Thymus (tissue), 11 donors: ENCODE measurements around the gene PRELID3B. TPM values are rescaled to one million over a fixed set of nuclear protein-coding genes. Genes with fewer than 3 reads are reported as not detected.
"Not testable (repeated sequence)": the region's sequence is repeated elsewhere in the genome, so short reads cannot be mapped to it uniquely, and the experiment has no call there.

ENCODE experiments used
- DNase-seq, 9 donors: peaks; one replicate each; pipeline ENCODE4 v3.0.0-alpha.2; 2013; ENCODE audit warnings: low spot score in 9 of 9, low read depth in 6 of 9, missing footprints in 1 of 9
- H3K27ac ChIP-seq, 2 donors: one replicate each; pipeline ENCODE4 v1.5.1; 2013; ENCODE audit warnings: control low read depth in 1 of 2, low read depth in 1 of 2, low read length in 1 of 2, mild to moderate bottlenecking in 1 of 2, moderate library complexity in 1 of 2
- H3K27me3 ChIP-seq, 2 donors: one replicate each; pipeline ENCODE4 v1.5.1; 2013; ENCODE audit warnings: low read length in 1 of 2; ENCODE audit not compliant: control insufficient read depth in 2 of 2, insufficient read depth in 1 of 2
- H3K36me3 ChIP-seq, 2 donors: one replicate each; pipeline ENCODE4 v1.5.1; 2013; ENCODE audit warnings: low read length in 1 of 2, mild to moderate bottlenecking in 1 of 2, moderate library complexity in 1 of 2; ENCODE audit not compliant: control insufficient read depth in 2 of 2, insufficient read depth in 2 of 2
- H3K4me1 ChIP-seq, 2 donors: one replicate each; pipeline ENCODE4 v1.5.1; 2013; ENCODE audit warnings: low read length in 2 of 2; ENCODE audit not compliant: control insufficient read depth in 2 of 2, insufficient read depth in 2 of 2
- H3K4me3 ChIP-seq, 2 donors: one replicate each; pipeline ENCODE4 v1.5.1; 2013; ENCODE audit warnings: low read length in 2 of 2, control low read depth in 1 of 2, mild to moderate bottlenecking in 1 of 2
- H3K9me3 ChIP-seq, 2 donors: one replicate each; pipeline ENCODE4 v1.5.1; 2013; ENCODE audit warnings: low read length in 1 of 2, mild to moderate bottlenecking in 1 of 2; ENCODE audit not compliant: control insufficient read depth in 2 of 2, insufficient read depth in 1 of 2
- WGBS: extraction: QIAGEN DNeasy Blood & Tissue Kit; methylation state at CpG from one replicate; pipeline ENCODE4 v1.1.7; 2013; 5-methylcytosine and 5-hydroxymethylcytosine counted together
- polyA plus RNA-seq: library from polyadenylated mRNA; stranded (reverse); fragments of 200-250 nt; gene quantifications from one replicate; pipeline ENCODE4 v1.2.3, GENCODE V29; 2013
- total RNA-seq: library from RNA; stranded (reverse); fragments of 120-200 nt; gene quantifications from one replicate; pipeline ENCODE4 v1.2.4, GENCODE V29; 2013
- donor health status: healthy.

PRELID3B gene
- total and polyA plus RNA-seq, 2 donors: 33.4 to 61.9 TPM

DNA sequence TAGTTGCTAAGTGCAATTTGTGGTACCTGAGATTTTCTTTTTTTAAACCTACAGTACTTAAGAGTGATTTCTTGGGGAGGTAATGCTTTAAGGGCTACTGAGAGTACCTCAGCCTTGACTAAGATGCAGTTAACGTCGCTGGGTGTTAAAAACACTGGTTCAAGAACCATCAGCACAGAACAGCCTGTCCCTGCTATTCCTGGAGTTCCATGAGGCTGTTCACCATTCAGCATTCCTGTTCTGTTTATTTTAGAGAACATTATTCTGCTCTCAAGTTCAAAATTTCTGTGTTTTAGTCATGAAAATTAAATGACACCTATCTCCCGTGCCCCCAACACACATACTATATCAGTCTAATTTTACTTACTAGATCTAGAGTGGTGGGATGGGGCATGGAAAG, 1.7 kb upstream of the PRELID3B start:
- no peaks in the 10 kb centered on the region for H3K9me3 ChIP-seq
- peaks cover 0 to 10% of the 10 kb centered on the region in 2 donors for H3K36me3 ChIP-seq
- WGBS: 98% methylated on average over 3 of the region's 3 CpGs
- no peak overlapping the region for H3K27ac ChIP-seq
- DNase-seq: no peak
- H3K27me3 ChIP-seq: no peaks in the 10 kb centered on the region
- peaks cover 25 to 27% of the 10 kb centered on the region in 2 donors for H3K4me1 ChIP-seq
- H3K4me3 ChIP-seq: no peak overlapping the region

DNA sequence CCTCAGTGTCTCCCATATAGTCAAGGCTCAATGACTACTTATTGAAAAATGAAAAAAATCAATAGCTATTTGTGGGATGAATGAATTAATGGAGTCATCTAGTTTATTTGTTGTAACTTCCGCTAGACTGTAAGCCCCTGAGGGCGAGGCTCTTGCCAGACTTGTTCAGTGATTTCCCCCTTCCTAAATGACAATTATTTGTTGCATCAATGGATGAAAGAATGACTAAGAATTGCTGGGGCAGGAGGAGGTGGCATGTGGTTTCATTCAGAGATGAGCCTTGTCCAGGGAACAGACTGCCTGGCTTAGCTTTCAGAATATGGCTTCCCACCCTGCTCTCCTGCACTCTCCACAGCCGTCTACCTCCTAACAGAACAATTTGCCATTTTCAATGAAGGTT, 1.1 kb upstream of the PRELID3B start:
- Histone ChIP-seq H3K9me3 (no peaks in the 10 kb centered on the region), H3K4me1 (peaks cover 25 to 27% of the 10 kb centered on the region in 2 donors), H3K27ac (no peak overlapping the region), H3K4me3 (no peak overlapping the region), H3K36me3 (peaks cover 0 to 10% of the 10 kb centered on the region in 2 donors), H3K27me3 (no peaks in the 10 kb centered on the region)
- DNase-seq: no peak
- 92% methylated on average over 3 of the region's 3 CpGs for WGBS

DNA sequence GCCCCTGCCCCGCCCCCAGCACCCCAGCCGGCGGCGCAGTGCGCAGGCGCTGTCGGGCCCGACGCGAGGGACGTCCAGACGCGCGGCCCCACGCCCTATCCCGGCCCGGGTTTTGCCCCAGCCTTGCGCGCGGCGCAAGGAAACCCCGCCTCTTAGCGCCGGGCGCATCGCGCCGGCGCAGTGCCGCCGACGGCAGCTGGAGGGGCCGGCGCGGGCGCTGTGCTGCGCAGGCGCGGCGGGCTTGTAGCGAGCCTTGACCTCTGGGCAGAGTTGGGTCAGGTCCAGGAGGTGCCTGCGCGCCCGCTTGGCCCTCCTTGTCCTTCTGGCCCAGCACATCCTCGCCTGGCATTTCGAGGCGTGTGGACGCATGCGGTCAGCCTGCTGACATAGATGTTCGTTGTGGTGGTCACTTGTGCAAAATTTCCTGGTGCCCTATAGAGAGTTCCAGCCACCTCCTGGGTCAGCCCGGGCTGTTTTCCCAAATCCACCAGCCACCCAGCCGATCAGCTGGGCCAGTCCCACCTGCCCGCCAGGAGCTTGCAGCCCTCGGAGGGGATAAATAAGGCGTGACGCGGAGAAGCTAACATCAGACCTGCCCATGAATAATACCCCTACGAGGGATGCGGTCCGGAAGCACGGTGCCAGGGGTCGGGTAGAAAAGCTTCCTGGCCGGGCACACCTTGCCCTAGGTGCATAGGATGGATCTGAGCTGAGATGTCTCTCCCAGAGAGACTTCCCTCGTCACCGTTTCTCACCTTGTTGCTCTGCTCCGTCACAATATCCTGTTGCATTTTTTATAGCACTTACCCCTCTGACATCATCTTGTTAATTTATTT, 428 bp upstream of the PRELID3B start:
- Histone ChIP-seq H3K27me3 (no peaks in the 10 kb centered on the region), H3K27ac (peak overlapping the region; percentile 39 to 79), H3K4me3 (peak overlapping the region; percentile 90 to 92), H3K9me3 (no peaks in the 10 kb centered on the region), H3K36me3 (peaks cover under 1 to 14% of the 10 kb centered on the region in 2 donors), H3K4me1 (peaks cover 25 to 27% of the 10 kb centered on the region in 2 donors)
- peak; percentile 56 to 96 (median 86) for DNase-seq
- WGBS: 18% methylated on average over 66 of the region's 66 CpGs

DNA sequence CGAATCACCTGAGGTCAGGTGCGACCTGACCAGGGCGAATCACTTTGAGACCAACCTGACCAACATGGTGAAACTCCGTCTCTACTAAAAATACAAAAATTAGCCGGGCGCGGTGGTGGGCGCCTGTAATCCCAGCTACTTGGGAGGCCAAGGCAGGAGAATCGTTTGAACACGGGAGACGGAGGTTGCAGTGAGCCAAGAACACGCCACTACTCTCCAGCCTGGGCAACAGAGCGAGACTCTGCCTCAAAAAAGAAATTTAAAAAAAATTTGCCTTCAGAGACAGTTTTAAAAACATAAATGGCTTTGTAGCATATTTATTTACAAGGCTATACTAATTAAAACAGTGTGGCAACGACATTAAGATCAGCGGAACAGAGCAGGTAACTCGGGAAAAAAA, 1.1 kb downstream of the PRELID3B start:
- WGBS: 98% methylated on average over 16 of the region's 16 CpGs
- not testable (repeated sequence) for H3K9me3 ChIP-seq, H3K27me3 ChIP-seq, H3K27ac ChIP-seq, DNase-seq
- Histone ChIP-seq H3K4me1 (peaks cover 25 to 27% of the 10 kb centered on the region in 2 donors), H3K36me3 (peaks cover 14 to 28% of the 10 kb centered on the region in 2 donors), H3K4me3 (peak overlapping the region; percentile 90 to 92)

DNA sequence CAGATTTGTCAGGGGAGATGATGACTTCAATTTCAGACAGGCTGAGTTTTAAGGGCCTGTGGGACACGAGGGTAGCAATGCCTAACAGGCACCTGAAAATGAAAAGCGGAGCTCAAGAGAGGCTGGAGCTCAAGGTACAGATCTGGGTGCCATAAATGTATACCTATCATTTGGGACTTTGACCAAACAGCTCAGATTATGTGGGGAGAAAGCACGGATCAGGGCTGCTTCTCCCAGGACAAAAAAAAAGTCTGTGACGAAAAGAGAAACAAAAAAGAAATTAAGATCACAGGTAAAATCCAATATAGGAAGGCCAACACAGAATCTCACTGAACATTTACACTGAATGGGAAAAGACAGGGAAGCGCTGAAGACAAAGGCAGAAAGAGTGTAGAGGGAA, 1.9 kb downstream of the PRELID3B start:
- Histone ChIP-seq H3K4me3 (no peak overlapping the region), H3K27me3 (no peaks in the 10 kb centered on the region), H3K36me3 (peaks cover 22 to 36% of the 10 kb centered on the region in 2 donors), H3K9me3 (no peaks in the 10 kb centered on the region), H3K4me1 (peaks cover 25 to 27% of the 10 kb centered on the region in 2 donors), H3K27ac (no peak overlapping the region)
- 95% methylated on average over 5 of the region's 5 CpGs for WGBS
- no peak for DNase-seq

DNA sequence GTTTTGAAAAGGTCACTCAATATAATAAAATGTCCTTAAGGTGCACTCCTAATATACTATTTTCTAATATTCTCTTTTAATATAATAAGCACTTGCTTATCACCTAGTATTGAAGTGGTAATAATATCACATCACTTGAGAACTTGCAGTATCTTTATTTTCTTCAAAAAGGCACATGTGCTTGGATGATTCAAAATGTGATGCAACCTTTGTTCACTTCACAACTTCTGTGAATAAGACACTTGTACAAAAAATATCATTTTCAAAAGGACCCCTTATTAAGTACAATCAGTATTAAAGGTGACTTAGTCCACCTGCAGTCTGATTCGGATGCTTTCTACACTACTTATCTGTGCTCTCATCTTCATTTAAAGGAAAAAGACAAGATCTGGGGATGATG, 3.4 kb downstream of the PRELID3B start:
- DNase-seq: no peak
- peaks cover 26 to 44% of the 10 kb centered on the region in 2 donors for H3K36me3 ChIP-seq
- H3K4me3 ChIP-seq: no peak overlapping the region
- 13% methylated on average over 1 of the region's 1 CpG for WGBS
- H3K9me3 ChIP-seq: no peaks in the 10 kb centered on the region
- H3K27ac ChIP-seq: no peak overlapping the region
- H3K27me3 ChIP-seq: no peaks in the 10 kb centered on the region
- peaks cover 25 to 27% of the 10 kb centered on the region in 2 donors for H3K4me1 ChIP-seq

DNA sequence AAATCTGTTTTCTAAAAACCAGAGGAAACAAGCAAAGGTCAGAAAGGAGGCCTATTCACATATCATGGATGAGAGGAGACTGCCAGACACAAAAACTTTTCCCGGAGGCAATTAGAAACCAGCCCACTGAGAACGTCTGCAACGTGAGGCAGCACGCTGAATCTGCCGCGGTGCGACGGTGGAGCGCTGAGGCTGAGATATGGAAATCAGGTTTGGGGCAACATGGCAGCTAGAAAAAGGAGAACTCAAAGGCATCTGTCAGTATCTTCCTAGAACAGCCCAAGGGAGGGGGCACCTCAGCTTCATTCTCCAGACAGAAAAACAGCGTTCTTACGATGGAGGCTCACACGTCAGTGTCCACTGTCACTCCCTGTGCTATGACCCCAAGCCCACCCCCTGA, 5.2 kb downstream of the PRELID3B start:
- peaks cover 23 to 25% of the 10 kb centered on the region in 2 donors for H3K4me1 ChIP-seq
- no peak for DNase-seq
- peaks cover 26 to 44% of the 10 kb centered on the region in 2 donors for H3K36me3 ChIP-seq

DNA sequence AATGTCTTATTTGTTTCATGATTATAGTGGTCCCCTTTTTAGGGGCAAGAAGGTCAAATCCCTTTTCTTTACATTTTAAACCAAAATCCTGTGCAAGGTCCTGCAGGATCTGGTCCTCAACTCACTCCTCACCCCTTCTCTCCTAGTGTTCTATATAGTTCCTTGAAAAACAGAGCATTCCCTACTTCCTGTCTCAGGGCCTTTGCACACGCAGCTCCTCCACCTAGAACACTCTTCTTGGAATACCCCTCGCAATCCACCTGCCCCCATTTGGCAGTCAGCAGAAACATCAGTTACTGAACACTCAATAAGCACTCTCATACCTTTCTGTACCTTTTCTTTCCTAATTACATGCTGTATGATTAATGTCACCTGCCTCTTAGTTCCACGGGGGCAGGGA, 7.2 kb downstream of the PRELID3B start:
- WGBS: 95% methylated on average over 3 of the region's 3 CpGs
- Histone ChIP-seq H3K27me3 (no peaks in the 10 kb centered on the region), H3K4me3 (no peak overlapping the region), H3K9me3 (no peaks in the 10 kb centered on the region), H3K4me1 (peaks cover 17 to 19% of the 10 kb centered on the region in 2 donors), H3K36me3 (peaks cover 26 to 40% of the 10 kb centered on the region in 2 donors), H3K27ac (no peak overlapping the region)
- no peak for DNase-seq

More for the DNA sequence above, 5.2 kb downstream of the PRELID3B start:
- Histone ChIP-seq H3K9me3 (no peaks in the 10 kb centered on the region), H3K4me3 (no peak overlapping the region), H3K27ac (no peak overlapping the region), H3K27me3 (no peaks in the 10 kb centered on the region)
- WGBS: 98% methylated on average over 12 of the region's 12 CpGs

DNA sequence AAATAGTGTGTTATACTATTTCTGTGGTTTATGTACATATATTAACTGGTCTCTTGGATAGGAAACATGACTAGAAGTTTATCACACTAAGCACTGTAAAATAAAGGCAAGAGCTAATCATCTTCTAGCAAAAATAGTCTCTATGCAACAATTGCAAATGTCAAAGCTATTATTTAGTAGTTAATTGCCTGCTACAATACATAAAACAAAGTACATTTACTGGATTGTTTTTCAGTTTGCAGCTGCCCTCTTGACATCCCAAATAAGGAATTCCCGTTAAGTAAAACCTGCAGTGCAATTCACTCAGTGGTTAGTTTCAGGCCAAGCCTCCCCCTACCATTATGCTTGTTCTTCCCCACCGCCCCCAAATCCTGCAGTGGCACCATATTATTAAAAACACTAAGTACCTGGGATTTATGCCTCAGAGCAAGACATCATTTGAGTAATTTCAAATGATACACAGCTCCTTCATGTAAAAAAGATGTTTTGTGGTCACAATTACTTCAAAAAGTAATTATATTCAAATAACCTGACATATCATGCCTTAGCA, 8.9 kb downstream of the PRELID3B start:
- 97% methylated on average over 2 of the region's 2 CpGs for WGBS
- H3K27me3 ChIP-seq: no peaks in the 10 kb centered on the region
- no peak for DNase-seq
- H3K9me3 ChIP-seq: no peaks in the 10 kb centered on the region
- no peak overlapping the region for H3K4me3 ChIP-seq
- H3K4me1 ChIP-seq: peaks cover 13 to 14% of the 10 kb centered on the region in 2 donors
- H3K27ac ChIP-seq: no peak overlapping the region
- peaks cover 30 to 52% of the 10 kb centered on the region in 2 donors for H3K36me3 ChIP-seq
